ENCODE results near the gene PAPPA.

The PAPPA gene

GRCh38 chr9:116187570-116188170 is 34.1 kb downstream of the PAPPA start:
- no peak for DNase-seq

GRCh38 chr9:116189683-116190082 is 36.1 kb downstream of the PAPPA start:
- no peak for DNase-seq

GRCh38 chr9:116190637-116191396 is 37.2 kb downstream of the PAPPA start:
- DNase-seq, result no peak

- DNase-seq, result no peak
Measured at GRCh38 chr9:116191576-116192415, 38.2 kb downstream of the PAPPA start.

- no peak for DNase-seq
Measured at GRCh38 chr9:116193636-116194035, 40.0 kb downstream of the PAPPA start.

- DNase-seq, result no peak
Measured at GRCh38 chr9:116196806-116197205, 43.2 kb downstream of the PAPPA start.

- DNase-seq, result no peak
Measured at GRCh38 chr9:116198344-116198743, 44.8 kb downstream of the PAPPA start.

GRCh38 chr9:116202219-116202912 is 48.8 kb downstream of the PAPPA start:
- DNase-seq, result no peak

GRCh38 chr9:116204252-116204882 is 50.8 kb downstream of the PAPPA start:
- DNase-seq, result no peak

- DNase-seq, result no peak
Measured at GRCh38 chr9:116207371-116208111, 54.0 kb downstream of the PAPPA start.

GRCh38 chr9:116208417-116209232 is 55.0 kb downstream of the PAPPA start:
- DNase-seq, result no peak

- DNase-seq, result no peak
Measured at GRCh38 chr9:116209414-116210116, 56.0 kb downstream of the PAPPA start.

- DNase-seq, result no peak
Measured at GRCh38 chr9:116212986-116213692, 59.5 kb downstream of the PAPPA start.

GRCh38 chr9:116213693-116214047 is 60.1 kb downstream of the PAPPA start:
- no peak for DNase-seq

- no peak for DNase-seq
Measured at GRCh38 chr9:116218399-116218798, 64.8 kb downstream of the PAPPA start.

GRCh38 chr9:116219686-116220085 is 66.1 kb downstream of the PAPPA start:
- DNase-seq, result no peak

- no peak for DNase-seq
Measured at GRCh38 chr9:116223926-116224325, 70.3 kb downstream of the PAPPA start.

GRCh38 chr9:116230051-116230632 is 76.6 kb downstream of the PAPPA start:
- no peak for DNase-seq

All from activated gamma-delta T cell (primary cell).